ENCODE measurements around the gene PTGES3L.
"Not testable (repeated sequence)": the region's sequence is repeated elsewhere in the genome, so short reads cannot be mapped to it uniquely, and the experiment has no call there.

Gene PTGES3L

DNA sequence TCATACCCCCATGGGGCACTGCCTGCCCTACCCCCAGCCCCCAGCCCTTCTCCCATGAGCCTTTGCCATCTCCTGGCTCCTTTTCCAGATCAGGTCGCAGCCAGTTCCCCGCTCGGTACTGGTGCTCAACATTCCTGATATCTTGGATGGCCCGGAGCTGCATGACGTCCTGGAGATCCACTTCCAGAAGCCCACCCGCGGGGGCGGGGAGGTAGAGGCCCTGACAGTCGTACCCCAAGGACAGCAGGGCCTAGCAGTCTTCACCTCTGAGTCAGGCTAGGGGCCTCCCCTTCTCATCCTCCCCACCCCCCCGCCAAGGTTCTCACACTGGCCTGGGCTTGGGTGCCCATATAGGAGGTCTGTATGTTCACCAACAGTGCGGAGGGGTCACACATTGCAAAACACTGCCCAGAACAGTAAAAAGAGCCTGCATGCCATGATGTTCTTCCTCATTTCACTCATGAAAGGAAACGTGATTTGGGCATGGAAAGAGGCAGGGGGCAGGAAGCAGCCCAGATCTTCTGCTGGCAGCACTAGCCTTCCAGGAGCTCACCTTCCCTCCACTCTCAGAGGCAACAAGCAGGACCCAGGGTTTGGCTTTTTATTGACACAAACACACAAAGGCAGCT, 34.3 kb upstream of the PTGES3L start:
- DNase-seq (ENCODE audit: low read depth): no peak

DNA sequence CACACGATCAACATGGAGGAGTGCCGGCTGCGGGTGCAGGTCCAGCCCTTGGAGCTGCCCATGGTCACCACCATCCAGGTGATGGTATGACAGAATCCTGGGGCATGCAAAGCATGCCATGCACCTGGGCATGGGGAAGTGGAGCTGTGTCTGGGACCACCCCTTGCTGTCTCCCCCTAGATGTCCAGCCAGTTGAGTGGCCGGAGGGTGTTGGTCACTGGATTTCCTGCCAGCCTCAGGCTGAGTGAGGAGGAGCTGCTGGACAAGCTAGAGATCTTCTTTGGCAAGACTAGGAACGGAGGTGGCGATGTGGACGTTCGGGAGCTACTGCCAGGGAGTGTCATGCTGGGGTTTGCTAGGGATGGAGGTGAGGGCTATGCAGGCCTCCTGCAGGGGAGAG, 33.4 kb upstream of the PTGES3L start:
- DNase-seq (ENCODE audit: low read depth): no peak

DNA sequence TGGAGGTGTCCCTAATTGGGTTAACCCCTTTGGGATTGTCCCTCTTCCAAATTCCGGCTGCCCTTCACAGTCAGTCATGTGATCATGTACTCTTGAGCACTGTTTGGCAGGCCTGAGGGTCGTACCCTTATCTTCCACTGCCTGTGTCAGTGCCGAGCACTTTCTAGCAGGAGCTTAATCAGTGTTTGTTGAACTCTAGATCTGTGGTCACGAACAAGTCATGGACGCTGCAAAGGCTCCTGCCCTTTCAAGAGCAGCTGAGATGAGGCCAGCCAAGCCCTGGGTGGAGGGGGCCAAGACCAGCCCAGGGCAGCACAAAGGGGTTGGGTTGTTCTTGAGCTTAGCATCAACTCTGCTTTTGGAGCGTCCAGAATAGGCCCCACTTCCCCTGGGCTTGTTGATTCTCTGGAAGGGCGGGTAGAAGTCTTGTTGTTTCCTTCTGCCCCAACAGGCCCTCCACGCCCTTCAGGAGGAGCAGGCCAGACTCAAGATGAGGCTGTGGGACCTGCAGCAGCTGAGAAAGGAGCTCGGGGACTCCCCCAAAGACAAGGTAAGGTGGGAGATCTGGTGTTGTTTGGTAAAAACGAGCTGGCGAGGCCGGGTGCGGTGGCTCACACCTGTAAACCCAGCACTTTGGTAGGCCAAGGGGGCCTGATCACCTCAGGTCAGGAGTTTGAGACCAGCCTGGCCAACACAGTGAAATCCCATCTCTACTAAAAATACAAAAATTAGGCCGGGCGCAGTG, 32.0 kb upstream of the PTGES3L start:
- DNase-seq (ENCODE audit: low read depth): no peak

DNA sequence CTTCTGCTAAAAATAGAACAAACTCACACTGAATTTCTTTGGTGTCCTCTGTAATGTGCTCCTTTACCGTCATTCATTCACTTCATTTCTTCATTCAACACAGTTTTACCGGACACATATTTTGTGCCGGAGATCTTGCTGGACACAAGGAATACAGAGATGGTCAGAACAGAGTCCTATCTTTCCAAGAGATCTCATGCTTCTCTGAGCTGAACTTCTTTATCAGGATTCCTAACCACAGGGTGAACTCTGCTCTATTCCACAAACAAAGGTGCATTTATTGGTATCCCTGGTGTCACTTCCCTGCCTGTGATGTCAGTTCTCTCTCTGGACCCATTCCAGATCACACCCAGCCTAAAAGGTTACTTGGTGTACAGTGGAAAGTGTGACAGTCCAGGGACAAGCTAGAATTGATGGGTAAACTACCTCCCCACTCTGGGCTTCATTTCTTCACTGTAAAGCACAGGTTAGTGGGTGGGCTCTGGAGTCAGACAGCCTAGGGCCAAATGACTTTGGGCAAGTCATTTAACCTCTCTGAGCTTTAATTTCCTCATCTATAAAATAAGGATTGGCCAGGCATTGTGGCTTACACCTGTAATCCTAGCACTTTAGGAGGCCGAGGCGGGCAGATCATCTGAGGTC, 30.9 kb upstream of the PTGES3L start:
- no peak for DNase-seq (ENCODE audit: low read depth)

DNA sequence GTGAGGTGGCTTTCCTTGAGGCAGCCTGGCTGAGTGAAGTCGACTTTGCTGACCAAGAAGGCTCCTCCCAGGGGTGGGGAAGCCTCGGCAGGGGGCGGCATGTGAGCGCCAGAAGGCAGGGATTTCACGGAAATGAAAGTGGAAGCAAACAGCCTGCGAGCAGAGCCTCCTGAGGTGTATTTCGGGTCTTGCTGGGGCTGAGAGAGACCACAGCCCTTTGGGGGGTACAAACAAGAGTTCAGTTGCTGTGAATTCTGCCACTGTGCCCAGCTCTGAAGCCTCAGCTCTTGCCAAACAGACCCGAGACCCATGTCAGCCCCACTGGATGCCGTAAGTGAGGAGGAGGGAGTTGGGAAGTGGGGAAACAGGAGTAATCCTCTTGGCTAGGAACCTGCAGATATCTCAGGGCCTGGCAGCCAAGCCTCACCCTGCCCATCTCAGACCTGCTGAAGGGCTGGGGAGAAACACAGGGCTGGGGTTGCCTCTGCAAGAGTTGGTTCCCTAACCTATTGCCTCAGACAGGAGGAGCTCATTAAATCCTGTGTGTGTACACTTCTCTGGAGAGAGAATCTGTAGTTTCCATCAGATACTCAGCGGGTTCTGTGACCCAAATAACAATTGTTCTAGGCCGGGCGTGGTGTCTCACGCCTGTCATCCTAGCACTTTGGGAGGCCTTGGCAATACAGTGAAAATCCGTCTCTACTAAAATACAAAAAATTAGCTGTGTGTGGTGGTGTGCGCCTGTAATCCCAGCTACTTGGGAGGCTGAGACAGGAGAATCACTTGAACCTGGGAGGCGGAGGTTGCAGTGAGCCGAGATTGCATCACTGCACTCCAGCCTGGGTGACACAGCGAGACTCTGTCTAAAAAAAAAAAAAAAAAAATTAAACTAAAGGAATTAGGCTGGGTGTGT, 27.0 kb upstream of the PTGES3L start, which contains the start of gene IFI35:
IFI35 (plus strand) TSS at position 146 of the 913 bp plus-strand sequence; CDS start at position 310, 164 bp downstream.
- DNase-seq (ENCODE audit: low read depth): peak; percentile 66

DNA sequence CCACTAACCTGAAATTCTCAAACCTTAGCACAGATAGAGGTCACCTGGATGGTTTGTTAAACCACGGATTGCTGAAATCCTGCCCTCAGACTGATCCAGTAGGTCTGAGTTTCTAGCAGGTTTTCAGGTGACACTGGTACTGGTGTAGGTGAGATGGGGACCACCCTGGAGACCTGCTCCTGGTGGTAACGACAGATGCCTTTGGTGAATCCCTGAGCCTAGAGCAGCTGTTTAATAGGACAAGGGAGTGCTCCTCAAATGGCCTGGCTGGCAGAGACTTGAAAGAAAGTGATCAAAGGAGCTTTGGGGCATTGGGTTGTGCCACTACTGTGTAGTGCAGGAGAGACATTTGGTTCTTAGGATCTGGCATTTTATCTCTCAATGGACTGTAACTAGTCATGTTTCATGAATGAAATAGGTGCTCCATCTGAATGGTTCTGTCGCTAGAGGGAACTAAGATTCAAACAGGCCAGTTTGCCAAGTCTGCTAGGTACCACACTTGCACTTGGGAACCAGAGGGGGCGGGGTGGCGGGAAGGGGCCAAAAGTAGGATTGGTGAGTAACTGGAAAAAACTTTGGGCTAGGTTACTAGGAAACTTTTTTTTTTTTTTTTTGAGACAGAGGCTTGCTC, 23.8 kb upstream of the PTGES3L start:
- no peak for DNase-seq (ENCODE audit: low read depth)

DNA sequence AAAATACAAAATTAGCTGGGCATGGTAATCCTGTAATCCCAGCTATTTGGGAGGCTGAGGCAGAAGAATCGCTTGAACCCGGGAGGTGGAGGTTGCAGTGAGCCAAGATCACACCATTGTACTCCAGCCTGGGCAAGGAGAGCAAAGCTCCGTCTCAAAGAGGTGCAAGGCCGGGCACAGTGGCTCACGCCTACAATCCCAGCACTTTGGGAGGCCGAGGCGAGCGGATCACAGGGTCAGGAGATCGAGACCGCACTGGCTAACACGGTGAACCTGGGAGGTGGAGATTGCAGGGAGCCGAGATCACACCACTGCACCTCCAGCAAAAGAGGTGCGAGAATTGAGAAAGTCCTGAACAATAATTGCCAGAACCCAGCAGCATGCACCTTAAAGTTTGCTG, 21.0 kb upstream of the PTGES3L start:
- DNase-seq (ENCODE audit: low read depth): not testable (repeated sequence)

DNA sequence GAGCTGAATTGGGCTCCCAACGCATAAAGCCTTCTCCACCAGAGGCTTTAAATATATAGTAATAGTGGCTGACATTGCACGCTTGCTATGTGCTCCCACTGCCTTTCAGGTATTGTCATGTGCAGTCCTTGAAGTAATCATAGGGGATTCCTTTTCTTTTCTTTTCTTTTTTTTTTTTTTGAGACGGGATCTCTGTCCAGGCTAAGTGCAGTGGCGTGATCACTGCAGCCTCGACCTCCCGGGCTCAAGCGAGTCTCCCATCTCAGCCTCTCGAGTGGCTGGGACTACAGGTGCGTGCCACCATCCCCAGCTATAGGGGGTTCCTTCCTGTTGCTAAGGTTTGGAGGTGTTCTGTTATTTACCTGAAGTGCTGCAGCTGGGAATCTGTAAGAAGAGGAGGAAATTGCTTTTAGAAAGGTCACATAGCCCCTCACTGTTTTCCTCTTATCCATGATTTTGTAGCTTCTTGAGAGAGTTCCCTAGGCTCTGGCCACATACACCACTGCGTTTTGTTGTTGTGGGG, 19.2 kb upstream of the PTGES3L start:
- no peak for DNase-seq (ENCODE audit: low read depth)

DNA sequence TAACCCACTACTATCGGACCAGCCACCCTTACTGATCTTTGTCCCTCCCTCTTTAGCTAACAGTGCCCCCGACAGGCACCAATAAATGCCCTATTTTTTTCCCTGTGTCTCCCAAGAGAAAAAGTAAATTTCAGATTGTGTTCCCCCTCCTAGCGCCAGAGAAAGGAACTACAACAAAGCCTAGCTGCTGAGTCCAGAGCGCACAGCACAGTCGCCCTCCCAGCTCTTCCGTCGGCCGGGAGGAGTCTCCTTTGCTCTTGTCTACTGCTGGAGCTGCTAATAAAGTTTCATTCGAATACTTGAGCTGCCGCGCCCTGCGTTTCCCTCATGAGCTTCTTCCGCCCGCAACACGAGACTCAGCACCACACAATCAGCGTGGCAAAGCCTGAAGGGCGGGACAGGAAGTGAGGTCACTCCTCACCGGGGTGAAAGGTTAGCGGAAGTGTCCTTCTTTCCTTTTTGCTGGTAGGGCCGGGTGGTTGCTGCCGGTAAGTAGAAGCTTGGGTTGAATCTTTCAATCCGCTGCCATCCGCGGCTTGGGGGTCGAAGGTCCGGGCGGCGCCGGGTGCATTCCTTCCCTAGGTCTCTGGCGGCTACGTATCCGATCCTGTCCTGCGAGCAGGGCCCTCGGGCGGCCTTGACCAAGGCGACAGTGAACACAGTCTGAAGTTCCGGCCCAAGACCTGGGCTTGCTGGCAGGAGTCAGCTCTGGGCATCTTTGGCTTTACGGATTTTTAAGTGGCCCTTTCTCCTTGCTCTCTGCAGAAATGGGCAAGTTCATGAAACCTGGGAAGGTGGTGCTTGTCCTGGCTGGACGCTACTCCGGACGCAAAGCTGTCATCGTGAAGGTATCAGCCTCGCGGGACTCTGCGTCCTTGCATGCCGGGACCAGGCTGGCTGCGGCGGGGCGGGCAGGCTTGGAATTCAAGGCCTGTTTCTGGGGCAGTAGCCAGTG, 18.4 kb upstream of the PTGES3L start, which contains the start of gene RPL27:
RPL27 (plus strand) TSS at position 436 of the 955 bp plus-strand sequence; CDS start at position 768, 332 bp downstream.
- peak; percentile 97 for DNase-seq (ENCODE audit: low read depth)

DNA sequence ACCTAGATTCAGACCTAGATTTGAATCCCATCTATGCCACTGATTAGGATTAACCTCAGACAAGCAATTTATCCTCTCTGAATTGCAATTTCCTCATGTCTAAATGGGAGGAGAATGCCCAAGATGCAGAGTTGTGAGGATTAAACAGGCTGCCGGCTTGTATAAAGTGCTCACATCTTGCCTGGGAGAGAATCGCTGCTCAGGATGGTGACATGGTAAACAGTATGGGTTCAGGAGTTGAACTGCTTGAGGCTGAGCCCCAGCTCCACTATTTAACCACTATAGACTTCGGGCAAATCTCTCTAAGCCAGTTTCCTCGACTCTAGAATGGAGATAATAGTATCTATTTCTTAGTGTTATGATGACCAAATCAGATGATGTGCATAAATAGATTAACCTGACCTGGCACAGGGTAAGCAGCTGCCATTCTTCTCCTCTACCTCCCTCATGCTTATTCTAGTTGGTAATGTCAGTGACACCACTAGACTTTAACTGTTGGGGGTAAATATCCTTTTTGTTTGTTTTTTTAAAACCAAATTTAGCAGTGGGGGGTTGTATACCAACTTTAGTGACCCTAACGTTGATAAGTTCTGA, 17.6 kb upstream of the PTGES3L start:
- DNase-seq (ENCODE audit: low read depth): no peak

DNA sequence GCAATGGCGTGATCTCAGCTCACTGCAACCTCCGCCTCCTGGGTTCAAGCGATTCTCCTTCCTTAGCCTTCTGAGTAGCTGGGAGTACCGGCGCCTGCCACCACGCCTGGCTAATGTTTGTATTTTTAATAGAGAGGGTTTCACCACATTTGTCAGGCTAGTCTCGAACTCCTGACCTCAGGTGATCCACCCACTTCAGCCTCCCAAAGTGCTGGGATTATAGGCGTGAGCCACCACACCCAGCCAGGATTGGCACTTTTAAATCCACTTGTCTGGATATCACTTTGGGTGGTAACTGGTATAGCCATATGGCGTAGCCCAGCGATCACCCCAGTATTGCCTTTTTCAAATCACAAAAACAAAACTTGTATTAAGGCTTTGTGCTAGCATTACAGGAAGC, 14.0 kb upstream of the PTGES3L start:
- not testable (repeated sequence) for DNase-seq (ENCODE audit: low read depth)

DNA sequence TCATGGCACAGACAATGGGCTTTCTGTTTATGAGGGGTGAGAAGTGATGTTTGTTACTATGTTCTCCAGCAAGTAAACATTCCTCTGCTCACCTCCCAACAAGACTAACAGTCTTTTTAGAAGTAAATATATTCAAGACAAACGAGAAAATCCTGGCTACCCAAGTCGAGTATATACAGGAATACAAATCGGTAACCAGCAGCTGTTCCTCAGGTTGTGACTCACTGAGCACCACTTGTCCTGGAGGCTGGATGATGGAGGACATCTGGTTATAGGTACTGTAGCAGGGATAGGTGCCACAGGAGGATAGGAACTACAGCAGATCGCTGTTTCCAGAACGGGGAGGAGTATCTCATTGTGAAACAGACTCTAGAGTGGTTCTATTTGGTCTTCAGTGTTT, 13.0 kb upstream of the PTGES3L start:
- no peak for DNase-seq (ENCODE audit: low read depth)

DNA sequence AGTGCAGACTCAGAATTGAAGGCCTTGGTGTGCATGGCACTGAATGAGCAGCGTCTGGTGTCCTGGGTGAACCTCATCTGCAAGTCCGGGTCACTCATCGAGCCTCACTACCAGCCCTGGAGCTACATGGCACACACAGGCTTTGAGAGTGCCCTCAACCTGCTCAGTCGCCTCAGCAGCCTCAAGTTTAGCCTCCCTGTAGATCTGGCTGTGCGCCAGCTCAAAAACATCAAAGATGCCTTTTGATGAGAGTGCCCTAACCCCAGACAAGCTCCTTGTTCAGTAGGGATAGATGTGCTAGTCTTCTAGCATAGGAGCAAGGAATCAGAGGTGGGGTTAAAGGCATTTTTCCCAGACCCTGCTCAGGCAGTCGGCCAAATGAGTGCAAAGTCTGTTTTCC, 11.6 kb upstream of the PTGES3L start:
- no peak for DNase-seq (ENCODE audit: low read depth)

DNA sequence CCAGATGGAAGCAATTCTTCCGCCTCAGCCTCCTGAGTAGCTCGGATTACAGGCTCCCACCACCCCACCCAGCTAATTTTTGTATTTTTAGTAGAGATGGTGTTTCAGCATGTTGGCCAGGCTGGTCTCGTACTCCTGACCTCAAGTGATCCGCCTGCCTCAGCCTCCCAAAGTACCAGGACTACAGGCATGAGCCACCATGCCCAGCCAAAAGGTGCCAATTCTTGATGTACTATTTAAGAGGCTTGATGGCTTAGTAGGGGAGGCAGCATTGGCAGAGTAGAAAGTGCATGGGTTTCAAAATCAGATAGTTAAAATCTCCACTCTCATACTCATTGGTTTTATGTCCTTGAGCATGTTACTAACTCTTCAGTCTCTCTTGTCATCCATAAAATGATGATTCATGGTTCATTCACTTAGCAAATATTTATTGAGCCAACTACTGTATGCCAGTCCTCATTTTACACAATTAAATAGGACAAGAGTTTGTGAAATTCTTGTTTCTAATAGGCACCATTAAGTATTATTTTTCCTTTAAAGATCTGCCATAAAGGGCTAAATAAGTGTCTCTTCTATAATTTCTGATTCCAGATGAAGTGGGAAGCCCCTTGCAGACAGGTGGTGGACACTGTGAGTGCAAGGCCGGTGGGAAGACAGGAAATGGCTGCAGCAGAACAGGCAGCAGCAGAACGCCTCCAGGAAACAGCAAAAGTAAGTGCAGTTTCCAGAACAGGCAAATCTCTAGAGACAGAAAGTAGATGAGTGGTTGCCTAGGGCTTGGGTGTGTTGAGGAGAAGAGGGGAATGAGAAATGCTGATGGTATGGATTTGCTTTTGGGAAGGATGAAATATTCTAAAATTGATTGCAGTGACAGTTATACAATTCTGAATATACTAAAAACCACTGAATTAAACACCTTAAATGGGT, 10.1 kb upstream of the PTGES3L start:
- no peak for DNase-seq (ENCODE audit: low read depth)

DNA sequence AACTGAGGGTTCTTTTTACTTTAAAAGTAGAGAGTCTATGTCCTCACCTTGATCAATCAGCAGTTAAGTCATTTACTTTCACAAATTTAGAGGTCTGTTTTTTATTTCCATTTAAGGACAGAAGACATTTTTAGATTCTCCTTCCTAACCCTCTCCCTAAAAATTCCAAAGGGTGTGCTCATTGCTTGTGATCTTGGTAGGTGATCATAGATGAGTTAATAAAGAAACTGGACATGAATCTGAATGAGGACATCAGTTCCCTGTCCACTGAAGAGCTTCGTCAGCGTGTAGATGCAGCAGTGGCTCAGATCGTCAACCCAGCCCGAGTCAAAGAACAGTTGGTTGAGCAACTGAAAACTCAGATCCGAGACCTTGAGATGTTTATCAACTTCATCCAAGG, 9.3 kb upstream of the PTGES3L start:
- DNase-seq (ENCODE audit: low read depth): no peak

DNA sequence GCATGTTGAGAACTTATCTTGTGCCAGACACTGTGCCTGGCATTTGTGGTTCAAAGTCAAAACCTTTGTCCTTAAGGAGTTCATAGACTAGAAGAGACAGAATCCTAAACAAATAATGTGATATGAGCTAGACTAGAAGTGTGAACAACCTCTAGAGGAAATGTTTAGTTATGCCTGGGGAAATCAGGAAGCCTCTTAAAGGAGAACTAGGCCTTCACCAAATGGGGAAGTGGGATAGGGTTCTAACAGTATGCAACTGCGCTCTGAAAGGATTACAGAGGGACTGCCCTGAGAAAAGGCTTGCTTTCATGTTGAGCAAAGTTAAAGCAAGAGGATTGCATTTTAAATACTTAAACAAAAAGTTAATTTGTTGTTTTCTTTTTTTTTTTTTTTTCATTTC, 5.3 kb upstream of the PTGES3L start:
- DNase-seq (ENCODE audit: low read depth): no peak

DNA sequence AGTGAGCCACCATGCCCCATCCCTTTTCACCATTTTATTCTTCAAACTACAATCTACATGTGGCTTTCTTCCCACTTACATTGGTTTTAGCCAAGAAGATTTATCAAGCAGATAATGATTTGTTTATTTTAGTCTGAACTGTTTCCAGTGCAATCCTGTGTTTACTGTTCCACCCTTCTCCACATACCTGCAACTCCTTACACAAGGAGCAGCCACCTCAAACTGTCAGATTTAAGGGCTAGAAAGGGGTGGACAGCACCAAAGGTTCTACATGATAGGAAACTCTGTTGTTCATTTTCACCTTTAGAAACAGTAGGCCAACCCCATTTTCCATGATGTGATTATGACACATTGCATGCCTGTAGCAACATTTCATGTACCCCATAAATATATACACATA, 2.4 kb upstream of the PTGES3L start:
- DNase-seq (ENCODE audit: low read depth): no peak

DNA sequence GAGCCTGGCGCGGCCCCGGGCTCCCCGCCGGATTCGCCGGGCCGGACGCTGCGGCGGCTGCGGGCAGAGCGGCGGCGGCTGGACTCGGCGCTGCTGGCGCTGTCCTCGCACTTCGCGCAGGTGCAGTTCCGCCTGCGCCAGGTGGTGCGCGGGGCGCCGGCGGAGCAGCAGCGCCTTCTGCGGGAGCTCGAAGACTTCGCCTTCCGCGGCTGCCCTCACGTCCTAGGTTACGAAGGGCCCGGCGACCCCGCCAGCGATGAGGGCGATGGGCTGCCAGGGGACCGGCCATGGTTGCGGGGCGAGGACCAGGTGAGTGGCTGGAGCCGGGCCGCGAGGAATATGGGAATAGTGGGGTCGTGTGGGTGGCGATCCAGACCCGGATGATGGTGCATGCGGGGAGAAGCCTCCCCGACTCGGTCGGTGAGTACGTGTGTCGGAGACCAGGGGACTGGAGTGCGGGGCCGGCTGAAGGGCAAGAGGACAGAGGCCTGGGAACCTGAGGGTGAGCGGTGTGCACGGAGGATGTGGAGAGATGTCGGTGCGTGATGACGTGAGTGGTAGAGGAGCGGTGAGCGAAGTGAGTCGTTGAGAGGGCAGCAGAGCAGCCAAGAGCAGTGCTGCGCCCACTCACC, 1.0 kb upstream of the PTGES3L start:
- DNase-seq (ENCODE audit: low read depth): peak; percentile 8

Data from T-helper 22 cell (primary cell).